ACC112 (cell line): ENCODE measurements around the gene USP31.
A peak's percentile ranks its signal among the peaks of the same experiment; 100 is the strongest.

Experiments used
- H2AFZ ChIP-seq: fragments of 200-600 bp; sonication (generic); one replicate; pipeline ENCODE4 v1.6.0; 2017; ENCODE audit warnings: antibody characterized with exemption, low read length; ENCODE audit not compliant: unreplicated experiment
- H3K27ac ChIP-seq: fragments of 200-600 bp; sonication (generic); 2 replicates; pipeline ENCODE4 v1.5.1; 2014; ENCODE audit warnings: low read depth, mild to moderate bottlenecking, antibody characterized with exemption, low read length, moderate library complexity
- H3K27me3 ChIP-seq: fragments of 200-600 bp; sonication (generic); 2 replicates; pipeline ENCODE4 v1.6.1; 2014; ENCODE audit warnings: mild to moderate bottlenecking, antibody characterized with exemption, low read length, moderate library complexity, mixed read lengths; ENCODE audit not compliant: insufficient read depth
- H3K36me3 ChIP-seq: fragments of 200-600 bp; sonication (generic); 2 replicates; pipeline ENCODE4 v1.6.1; 2016; ENCODE audit warnings: mild to moderate bottlenecking, antibody characterized with exemption, low read length, moderate library complexity, mixed read lengths; ENCODE audit not compliant: insufficient read depth
- H3K4me1 ChIP-seq: fragments of 200-600 bp; sonication (generic); one replicate; pipeline ENCODE4 v1.6.1; 2016; ENCODE audit warnings: low read length, mixed read lengths; ENCODE audit not compliant: insufficient read depth, unreplicated experiment, control insufficient read depth
- H3K4me3 ChIP-seq: fragments of 200-600 bp; sonication (generic); 2 replicates; pipeline ENCODE4 v1.5.1; 2014; ENCODE audit warnings: mild to moderate bottlenecking, low read depth, low read length
- H3K79me2 ChIP-seq: fragments of 200-600 bp; sonication (generic); one replicate; pipeline ENCODE4 v1.6.0; 2016; ENCODE audit warnings: low read length; ENCODE audit not compliant: control insufficient read depth, unreplicated experiment, insufficient read depth

The USP31 gene

GRCh38 chr16:23132775-23133463 lies 16.3 kb downstream of the USP31 start:
- Histone ChIP-seq H3K27ac (peak overlapping the region; percentile 3; the same call in 1 of the 2 replicates), H3K4me3 (peak overlapping the region; percentile 30), H3K27me3 (no peaks in the 10 kb centered on the region), H3K36me3 (peaks cover 8% of the 10 kb centered on the region; the same call in 1 of the 2 replicates), H2AFZ (peak overlapping the region; percentile 11), H3K4me1 (peaks cover 13% of the 10 kb centered on the region), H3K79me2 (peaks cover 86% of the 10 kb centered on the region)

- H3K4me1 ChIP-seq = peaks cover 13% of the 10 kb centered on the region
- H3K4me3 ChIP-seq = 0 out of 2 replicates have a peak overlapping the region, but pooled peaks have one; percentile 30
- no peak overlapping the region for H3K27ac ChIP-seq
- no peaks in the 10 kb centered on the region for H3K27me3 ChIP-seq
- peaks cover 86% of the 10 kb centered on the region for H3K79me2 ChIP-seq
- 0 out of 2 replicates have a peak, but pooled peaks cover 1% of the 10 kb centered on the region for H3K36me3 ChIP-seq
- peak overlapping the region; percentile 11 for H2AFZ ChIP-seq
Measured at GRCh38 chr16:23131931-23132621, 17.2 kb downstream of the USP31 start.

GRCh38 chr16:23131436-23131835 lies 17.8 kb downstream of the USP31 start:
- Histone ChIP-seq H3K27me3 (no peaks in the 10 kb centered on the region), H3K36me3 (no peaks in the 10 kb centered on the region), H3K4me1 (peaks cover 13% of the 10 kb centered on the region), H3K79me2 (peaks cover 84% of the 10 kb centered on the region), H3K27ac (no peak overlapping the region), H3K4me3 (no peak overlapping the region), H2AFZ (no peak overlapping the region)

- peaks cover 13% of the 10 kb centered on the region for H3K4me1 ChIP-seq
- H3K27ac ChIP-seq = no peak overlapping the region
- peaks cover 81% of the 10 kb centered on the region for H3K79me2 ChIP-seq
- H3K36me3 ChIP-seq = no peaks in the 10 kb centered on the region
- no peak overlapping the region for H2AFZ ChIP-seq
- H3K4me3 ChIP-seq = no peak overlapping the region
- H3K27me3 ChIP-seq = no peaks in the 10 kb centered on the region
Measured at GRCh38 chr16:23131036-23131435, 18.2 kb downstream of the USP31 start.

GRCh38 chr16:23129686-23130085 lies 19.6 kb downstream of the USP31 start:
- Histone ChIP-seq H3K4me1 (peaks cover 25% of the 10 kb centered on the region), H3K27me3 (no peaks in the 10 kb centered on the region), H3K4me3 (no peak overlapping the region), H2AFZ (no peak overlapping the region), H3K36me3 (no peaks in the 10 kb centered on the region), H3K79me2 (peaks cover 85% of the 10 kb centered on the region), H3K27ac (no peak overlapping the region)

GRCh38 chr16:23128056-23128455 lies 21.2 kb downstream of the USP31 start:
- Histone ChIP-seq H2AFZ (no peak overlapping the region), H3K4me1 (peaks cover 31% of the 10 kb centered on the region), H3K27me3 (no peaks in the 10 kb centered on the region), H3K79me2 (peaks cover 82% of the 10 kb centered on the region), H3K36me3 (no peaks in the 10 kb centered on the region), H3K27ac (no peak overlapping the region), H3K4me3 (no peak overlapping the region)

- Histone ChIP-seq H3K4me3 (no peak overlapping the region), H3K27me3 (no peaks in the 10 kb centered on the region), H3K36me3 (no peaks in the 10 kb centered on the region), H3K4me1 (peaks cover 36% of the 10 kb centered on the region), H3K27ac (peak overlapping the region; percentile 79; the same call in 1 of the 2 replicates), H3K79me2 (peaks cover 82% of the 10 kb centered on the region), H2AFZ (no peak overlapping the region)
Measured at GRCh38 chr16:23125277-23125676, 24.0 kb downstream of the USP31 start.

GRCh38 chr16:23124315-23124714 lies 24.9 kb downstream of the USP31 start:
- Histone ChIP-seq H3K36me3 (no peaks in the 10 kb centered on the region), H3K4me3 (peak overlapping the region; percentile 8; the same call in 1 of the 2 replicates), H3K79me2 (peaks cover 85% of the 10 kb centered on the region), H3K27me3 (no peaks in the 10 kb centered on the region), H2AFZ (no peak overlapping the region), H3K4me1 (peaks cover 45% of the 10 kb centered on the region), H3K27ac (peak overlapping the region; percentile 79)

GRCh38 chr16:23122144-23122543 lies 27.1 kb downstream of the USP31 start:
- peaks cover 50% of the 10 kb centered on the region for H3K4me1 ChIP-seq
- H3K27ac ChIP-seq = no peak overlapping the region
- H3K36me3 ChIP-seq = no peaks in the 10 kb centered on the region
- H3K27me3 ChIP-seq = no peaks in the 10 kb centered on the region
- no peak overlapping the region for H3K4me3 ChIP-seq
- H3K79me2 ChIP-seq = peaks cover 83% of the 10 kb centered on the region
- H2AFZ ChIP-seq = no peak overlapping the region

GRCh38 chr16:23121024-23121423 lies 28.2 kb downstream of the USP31 start:
- Histone ChIP-seq H3K4me3 (no peak overlapping the region), H3K27ac (peak overlapping the region; percentile 29; the same call in 1 of the 2 replicates), H3K79me2 (peaks cover 80% of the 10 kb centered on the region), H3K27me3 (no peaks in the 10 kb centered on the region), H3K36me3 (no peaks in the 10 kb centered on the region), H3K4me1 (peaks cover 50% of the 10 kb centered on the region), H2AFZ (no peak overlapping the region)

- H3K27ac ChIP-seq = peak overlapping the region; percentile 29; the same call in 1 of the 2 replicates
- no peak overlapping the region for H2AFZ ChIP-seq
- H3K36me3 ChIP-seq = no peaks in the 10 kb centered on the region
- peaks cover 78% of the 10 kb centered on the region for H3K79me2 ChIP-seq
- H3K4me1 ChIP-seq = peaks cover 47% of the 10 kb centered on the region
- no peaks in the 10 kb centered on the region for H3K27me3 ChIP-seq
- no peak overlapping the region for H3K4me3 ChIP-seq
Measured at GRCh38 chr16:23120562-23120961, 28.7 kb downstream of the USP31 start.
